LNCaP clone FGC (cell line): ENCODE data around the gene SELENOO.
"Not testable (repeated sequence)": the region's sequence is repeated elsewhere in the genome, so short reads cannot be mapped to it uniquely, and the experiment has no call there.

Experiments used
- DNase-seq: peaks from one replicate; pipeline ENCODE4 v3.0.0-alpha.2; 2011; ENCODE audit warnings: low read depth
- H3K4me3 ChIP-seq: 2 replicates; pipeline ENCODE4 v1.5.1; 2011; ENCODE audit warnings: mild to moderate bottlenecking, low read depth, low read length, control low read depth
- CTCF ChIP-seq: IDR thresholded peaks from 2 replicates; pipeline ENCODE4 v1.5.1; 2012; ENCODE audit warnings: mild to moderate bottlenecking; ENCODE audit not compliant: control insufficient read depth, insufficient read depth; ENCODE audit errors: extremely low read depth

SELENOO gene

GRCh38 chr22:50160947-50161346, 39.9 kb upstream of the SELENOO start:
- H3K4me3 ChIP-seq: no peak overlapping the region
- TF ChIP-seq CTCF: no peak
- DNase-seq: no peak

- no peak for DNase-seq
- H3K4me3 ChIP-seq: no peak overlapping the region
- no peak for TF ChIP-seq CTCF
Observed at GRCh38 chr22:50161508-50162390, 39.1 kb upstream of the SELENOO start.

GRCh38 chr22:50162391-50162956, 38.3 kb upstream of the SELENOO start:
- no peak for TF ChIP-seq CTCF
- H3K4me3 ChIP-seq: no peak overlapping the region
- no peak for DNase-seq

DNA sequence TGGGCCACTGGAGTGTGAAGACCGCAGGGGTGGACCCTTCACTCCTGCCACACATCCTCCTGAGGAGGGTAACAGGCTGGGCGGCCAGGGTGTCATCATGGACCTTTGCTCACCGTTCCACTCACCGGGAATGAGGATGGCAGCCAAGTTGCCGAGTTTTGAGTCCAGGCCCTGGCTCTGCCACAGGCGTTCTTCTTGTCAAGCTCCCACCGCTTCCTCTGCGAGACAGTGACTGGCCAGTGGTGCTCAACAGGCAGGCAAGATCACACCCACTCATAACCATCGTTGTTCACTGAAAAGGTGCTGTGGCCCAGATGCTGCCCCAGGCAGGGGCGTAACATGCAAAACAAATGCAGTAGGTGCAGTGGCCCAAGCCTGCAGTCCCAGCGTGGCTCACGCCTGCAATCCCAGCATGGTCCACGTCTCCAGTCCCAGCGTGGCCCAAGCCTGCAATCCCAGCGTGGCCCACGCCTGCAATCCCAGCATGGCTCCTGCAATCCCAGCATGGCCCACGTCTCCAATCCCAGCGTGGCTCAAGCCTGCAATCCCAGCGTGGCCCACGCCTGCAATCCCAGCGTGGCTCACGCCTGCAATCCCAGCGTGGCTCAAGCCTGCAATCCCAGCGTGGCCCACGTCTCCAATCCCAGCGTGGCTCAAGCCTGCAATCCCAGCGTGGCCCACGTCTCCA, 35.2 kb upstream of the SELENOO start:
- TF ChIP-seq CTCF: no peak
- no peak for DNase-seq
- no peak overlapping the region for H3K4me3 ChIP-seq

- no peak for DNase-seq
- TF ChIP-seq CTCF: no peak
Observed at GRCh38 chr22:50167689-50168489, 32.9 kb upstream of the SELENOO start.

GRCh38 chr22:50168490-50169180, 32.2 kb upstream of the SELENOO start:
- H3K4me3 ChIP-seq: not testable (repeated sequence)

More at GRCh38 chr22:50167689-50168489, 32.9 kb upstream of the SELENOO start:
- H3K4me3 ChIP-seq: no peak overlapping the region

More at GRCh38 chr22:50168490-50169180, 32.2 kb upstream of the SELENOO start:
- not testable (repeated sequence) for DNase-seq
